HCT116 (cell line): Measurements from ENCODE around the gene SCP2. TPM values are rescaled to one million over a fixed set of nuclear protein-coding genes. Genes with fewer than 3 reads are reported as not detected.

Experiments used
- ATAC-seq: fragments of 200-7000 bp; cut with Tn5 transposase; 2 replicates; pipeline ENCODE4 v1.9.1; 2020; ENCODE audit warnings: mild to moderate bottlenecking, moderate library complexity
- BruUV-seq: library from RNA; stranded (reverse); fragments of 400-500 nt; replicated peaks from 2 replicates; lab custom pipeline; 2021; lab: Mats Ljungman, UMichigan
- CTCF ChIA-PET: fragments of 300-600 bp; sonication (Branson Sonifier 250); formaldehyde crosslinking; loops from one replicate; lab custom pipeline; 2021; ENCODE audit warnings: antibody characterized with exemption; lab: Charles Lee
- POLR2A ChIA-PET: fragments of 300-600, 350-600 bp; sonication (Branson Sonifier 250); formaldehyde crosslinking; loops from one replicate; lab custom pipeline; 2021; ENCODE audit warnings: antibody characterized with exemption; lab: Charles Lee
- RAD21 ChIA-PET, 2 experiments: fragments of 300-600 bp; sonication (Branson Sonifier 250); formaldehyde crosslinking; loops; one replicate each; lab custom pipeline; 2023; ENCODE audit warnings: low total read pairs in 2 of 2; ENCODE audit not compliant: uncharacterized antibody in 2 of 2, unreplicated experiment in 2 of 2, low non-redundant PET in 1 of 2; lab: Charles Lee
- DNase-seq: peaks from one replicate; pipeline ENCODE4 v3.0.0-alpha.2; 2010; ENCODE audit warnings: low read depth, low spot score
- H2AFZ ChIP-seq: fragments of 200-600 bp; shearing (Covaris generic), sonication (generic); 2 replicates; pipeline ENCODE4 v1.6.1; 2017; ENCODE audit warnings: low read depth, mixed run types, mixed read lengths, antibody characterized with exemption, low read length; ENCODE audit not compliant: poor library complexity, severe bottlenecking
- H3K27ac ChIP-seq: 2 replicates; pipeline ENCODE4 v1.5.1; 2012; ENCODE audit warnings: low read depth, low read length
- H3K27me3 ChIP-seq: fragments of 200-600 bp; sonication (generic); 2 replicates; pipeline ENCODE4 v1.6.1; 2016; ENCODE audit warnings: mixed run types, low read length, mixed read lengths; ENCODE audit not compliant: insufficient read depth
- H3K36me3 ChIP-seq, 2 experiments: fragments of 200-500 bp in 1 of 2; fragments of 200-600 bp in 1 of 2; sonication (Bioruptor generic) in 1 of 2; sonication (generic) in 1 of 2; 2 replicates each; pipeline versions ENCODE4 v1.5.1 to v1.6.1; 2014 to 2016; ENCODE audit warnings: low read length in 2 of 2, inconsistent platforms in 1 of 2, mixed read lengths in 1 of 2, mixed run types in 1 of 2; ENCODE audit not compliant: insufficient read depth in 2 of 2, control insufficient read depth in 1 of 2
- H3K4me1 ChIP-seq, 2 experiments: fragments of 200-600 bp in 1 of 2; sonication (generic) in 1 of 2; 2 replicates each; pipeline versions ENCODE4 v1.5.1 to v1.6.1; 2012 to 2017; ENCODE audit warnings: low read length in 2 of 2, inconsistent platforms in 1 of 2, mild to moderate bottlenecking in 1 of 2, mixed read lengths in 1 of 2, mixed run types in 1 of 2, moderate library complexity in 1 of 2; ENCODE audit not compliant: insufficient read depth in 2 of 2, control insufficient read depth in 1 of 2
- H3K4me2 ChIP-seq: fragments of 200-600 bp; sonication (generic); 2 replicates; pipeline ENCODE4 v1.6.1; 2017; ENCODE audit warnings: mixed run types, low read length, mixed read lengths
- H3K4me3 ChIP-seq, 2 experiments: fragments of 200-600 bp in 1 of 2; sonication (generic) in 1 of 2; replicated peaks in 1 of 2; 2 replicates each; pipeline ENCODE4 v1.5.1; 2011 to 2016; ENCODE audit warnings: low read length in 2 of 2, control low read depth in 1 of 2, low read depth in 1 of 2, mild to moderate bottlenecking in 1 of 2, mixed read lengths in 1 of 2, mixed run types in 1 of 2
- H3K79me2 ChIP-seq: fragments of 200-600 bp; sonication (generic); 2 replicates; pipeline ENCODE4 v1.6.1; 2017; ENCODE audit warnings: mild to moderate bottlenecking, mixed run types, low read length, moderate library complexity, mixed read lengths; ENCODE audit not compliant: insufficient read depth
- H3K9ac ChIP-seq: fragments of 200-600 bp; sonication (generic); 2 replicates; pipeline ENCODE4 v1.6.1; 2016; ENCODE audit warnings: low read length, mixed read lengths
- H3K9me2 ChIP-seq: fragments of 200-600 bp; sonication (generic), shearing (Covaris generic); 2 replicates; pipeline ENCODE4 v1.6.1; 2017; ENCODE audit warnings: mixed run types, mild to moderate bottlenecking, moderate library complexity; ENCODE audit not compliant: insufficient read depth
- H3K9me3 ChIP-seq, 2 experiments: fragments of 200-500 bp in 1 of 2; fragments of 200-600 bp in 1 of 2; sonication (Bioruptor generic) in 1 of 2; sonication (generic) in 1 of 2; 2 replicates each; pipeline ENCODE4 v1.6.1; 2014 to 2017; ENCODE audit warnings: low read length in 2 of 2, mixed read lengths in 2 of 2, inconsistent platforms in 1 of 2, low read depth in 1 of 2, mild to moderate bottlenecking in 1 of 2, mixed run types in 1 of 2, moderate library complexity in 1 of 2; ENCODE audit not compliant: control insufficient read depth in 1 of 2, insufficient read depth in 1 of 2
- H4K20me1 ChIP-seq: fragments of 200-600 bp; sonication (generic), shearing (Covaris generic); 2 replicates; pipeline ENCODE4 v1.6.1; 2017; ENCODE audit warnings: mixed run types, mild to moderate bottlenecking, moderate library complexity; ENCODE audit not compliant: insufficient read depth
- CEBPB ChIP-seq: IDR thresholded peaks from 2 replicates; pipeline ENCODE4 v1.6.1; 2012; ENCODE audit warnings: low read depth
- ELF1 ChIP-seq: IDR thresholded peaks from 2 replicates; pipeline ENCODE4 v1.6.1; 2012; ENCODE audit warnings: low read depth, borderline replicate concordance
- EZH2phosphoT487 ChIP-seq: fragments of 200-600 bp; IDR thresholded peaks from 2 replicates; pipeline ENCODE4 v1.6.1; 2018; ENCODE audit warnings: antibody characterized with exemption, borderline replicate concordance
- FOSL1 ChIP-seq: IDR thresholded peaks from 2 replicates; pipeline ENCODE4 v1.6.1; 2012; ENCODE audit warnings: low read depth
- POLR2A ChIP-seq: IDR thresholded peaks from 2 replicates; pipeline ENCODE4 v1.7.0; 2011; ENCODE audit warnings: borderline replicate concordance; ENCODE audit not compliant: insufficient read depth, insufficient read length; ENCODE audit errors: extremely low read depth
- RAD21 ChIP-seq: IDR thresholded peaks from 2 replicates; pipeline ENCODE4 v1.6.1; 2012; ENCODE audit warnings: low read depth, mild to moderate bottlenecking
- SIN3A ChIP-seq: IDR thresholded peaks from 2 replicates; pipeline ENCODE4 v1.6.1; 2012; ENCODE audit warnings: low read depth
- SRF ChIP-seq: IDR thresholded peaks from 2 replicates; pipeline ENCODE4 v1.6.1; 2012; ENCODE audit warnings: low read depth
- TCF7L2 ChIP-seq: IDR thresholded peaks from 2 replicates; pipeline ENCODE4 v1.7.0; 2011; ENCODE audit warnings: borderline replicate concordance, inconsistent platforms; ENCODE audit not compliant: insufficient read depth, insufficient read length; ENCODE audit errors: extremely low read depth
- ZFX ChIP-seq: fragments of 450-650 bp; IDR thresholded peaks from 2 replicates; pipeline ENCODE4 v1.6.1; 2017
- intact Hi-C: fragments of 100-400 bp; cut with micrococcal nuclease; formaldehyde crosslinking; loops from 2 replicates; pipeline ENCODE4 v1.10.0; 2022
- total RNA-seq: library from RNA; stranded (reverse); gene quantifications from one replicate; pipeline ENCODE4 v1.2.1, GENCODE V29; 2021; ENCODE audit not compliant: unreplicated experiment
- TF ChIP-seq, protein P1 (sequence below): IDR thresholded peaks from 2 replicates; pipeline ENCODE4 v1.6.1; 2012
- TF ChIP-seq, protein P2 (sequence below): IDR thresholded peaks from 2 replicates; pipeline ENCODE4 v1.6.1; 2011; ENCODE audit warnings: mild to moderate bottlenecking, low read length, moderate library complexity; ENCODE audit not compliant: insufficient replicate concordance; ENCODE audit errors: extremely low read depth
- TF ChIP-seq, protein P3 (sequence below): IDR thresholded peaks from 2 replicates; pipeline ENCODE4 v1.6.1; 2012; ENCODE audit warnings: low read depth

Gene SCP2
- total RNA-seq, 1 experiment from 2014 or later, result 62.0 TPM

DNA sequence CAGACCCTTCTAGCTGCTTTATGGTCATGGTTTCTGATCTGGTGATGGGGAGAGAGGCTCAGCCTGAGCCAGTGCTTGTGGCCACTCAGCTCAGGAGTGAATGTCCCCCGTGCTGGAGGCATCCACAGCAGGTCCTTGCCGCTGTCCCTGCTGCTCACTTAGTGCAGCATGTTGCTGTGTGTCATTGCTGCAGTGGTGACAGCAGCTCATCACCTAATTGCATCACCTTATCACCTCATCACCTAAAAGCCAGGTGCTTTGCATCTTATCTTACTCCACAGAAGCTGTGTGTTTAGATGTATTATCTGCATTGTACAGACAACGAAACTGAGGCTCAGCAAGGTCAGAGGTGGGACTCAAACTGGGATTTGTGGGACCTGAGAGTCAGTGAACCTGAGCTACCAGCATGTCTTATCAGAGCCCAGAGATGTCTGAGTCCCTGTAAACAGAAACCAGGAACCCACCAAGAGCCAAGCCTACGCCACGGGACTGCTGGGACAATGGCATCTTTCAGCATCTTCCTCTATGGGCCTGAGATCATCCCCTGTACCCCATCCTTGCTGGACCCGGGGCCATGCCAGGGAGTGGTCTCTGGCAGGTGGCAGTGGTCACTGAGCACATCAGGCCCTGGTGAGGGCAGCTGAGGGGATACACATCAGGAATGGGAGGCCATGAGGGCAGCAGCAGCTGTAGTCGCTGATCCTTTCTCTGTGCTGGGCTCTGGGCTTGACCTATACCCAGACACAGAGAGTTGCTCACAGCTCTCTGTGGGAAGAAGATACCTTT, 141.4 kb downstream of the SCP2 start:
- ChIA-PET CTCF (no interaction called here), RAD21 (no interaction called here), POLR2A (no interaction called here)
- H3K27ac ChIP-seq, result no peak overlapping the region
- TF ChIP-seq SRF, result no peak
- no peak for TF ChIP-seq CEBPB
- TF ChIP-seq POLR2A, result no peak
- TF ChIP-seq, protein P1, sequence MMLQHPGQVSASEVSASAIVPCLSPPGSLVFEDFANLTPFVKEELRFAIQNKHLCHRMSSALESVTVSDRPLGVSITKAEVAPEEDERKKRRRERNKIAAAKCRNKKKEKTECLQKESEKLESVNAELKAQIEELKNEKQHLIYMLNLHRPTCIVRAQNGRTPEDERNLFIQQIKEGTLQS, result no peak
- no peak for TF ChIP-seq ZFX
- TF ChIP-seq, protein P2, sequence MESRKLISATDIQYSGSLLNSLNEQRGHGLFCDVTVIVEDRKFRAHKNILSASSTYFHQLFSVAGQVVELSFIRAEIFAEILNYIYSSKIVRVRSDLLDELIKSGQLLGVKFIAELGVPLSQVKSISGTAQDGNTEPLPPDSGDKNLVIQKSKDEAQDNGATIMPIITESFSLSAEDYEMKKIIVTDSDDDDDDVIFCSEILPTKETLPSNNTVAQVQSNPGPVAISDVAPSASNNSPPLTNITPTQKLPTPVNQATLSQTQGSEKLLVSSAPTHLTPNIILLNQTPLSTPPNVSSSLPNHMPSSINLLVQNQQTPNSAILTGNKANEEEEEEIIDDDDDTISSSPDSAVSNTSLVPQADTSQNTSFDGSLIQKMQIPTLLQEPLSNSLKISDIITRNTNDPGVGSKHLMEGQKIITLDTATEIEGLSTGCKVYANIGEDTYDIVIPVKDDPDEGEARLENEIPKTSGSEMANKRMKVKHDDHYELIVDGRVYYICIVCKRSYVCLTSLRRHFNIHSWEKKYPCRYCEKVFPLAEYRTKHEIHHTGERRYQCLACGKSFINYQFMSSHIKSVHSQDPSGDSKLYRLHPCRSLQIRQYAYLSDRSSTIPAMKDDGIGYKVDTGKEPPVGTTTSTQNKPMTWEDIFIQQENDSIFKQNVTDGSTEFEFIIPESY, result no peak
- no peak for TF ChIP-seq ELF1
- TF ChIP-seq SIN3A, result no peak
- no peak for TF ChIP-seq RAD21
- TF ChIP-seq EZH2phosphoT487, result no peak
- no peak for TF ChIP-seq FOSL1
- TF ChIP-seq, protein P3, sequence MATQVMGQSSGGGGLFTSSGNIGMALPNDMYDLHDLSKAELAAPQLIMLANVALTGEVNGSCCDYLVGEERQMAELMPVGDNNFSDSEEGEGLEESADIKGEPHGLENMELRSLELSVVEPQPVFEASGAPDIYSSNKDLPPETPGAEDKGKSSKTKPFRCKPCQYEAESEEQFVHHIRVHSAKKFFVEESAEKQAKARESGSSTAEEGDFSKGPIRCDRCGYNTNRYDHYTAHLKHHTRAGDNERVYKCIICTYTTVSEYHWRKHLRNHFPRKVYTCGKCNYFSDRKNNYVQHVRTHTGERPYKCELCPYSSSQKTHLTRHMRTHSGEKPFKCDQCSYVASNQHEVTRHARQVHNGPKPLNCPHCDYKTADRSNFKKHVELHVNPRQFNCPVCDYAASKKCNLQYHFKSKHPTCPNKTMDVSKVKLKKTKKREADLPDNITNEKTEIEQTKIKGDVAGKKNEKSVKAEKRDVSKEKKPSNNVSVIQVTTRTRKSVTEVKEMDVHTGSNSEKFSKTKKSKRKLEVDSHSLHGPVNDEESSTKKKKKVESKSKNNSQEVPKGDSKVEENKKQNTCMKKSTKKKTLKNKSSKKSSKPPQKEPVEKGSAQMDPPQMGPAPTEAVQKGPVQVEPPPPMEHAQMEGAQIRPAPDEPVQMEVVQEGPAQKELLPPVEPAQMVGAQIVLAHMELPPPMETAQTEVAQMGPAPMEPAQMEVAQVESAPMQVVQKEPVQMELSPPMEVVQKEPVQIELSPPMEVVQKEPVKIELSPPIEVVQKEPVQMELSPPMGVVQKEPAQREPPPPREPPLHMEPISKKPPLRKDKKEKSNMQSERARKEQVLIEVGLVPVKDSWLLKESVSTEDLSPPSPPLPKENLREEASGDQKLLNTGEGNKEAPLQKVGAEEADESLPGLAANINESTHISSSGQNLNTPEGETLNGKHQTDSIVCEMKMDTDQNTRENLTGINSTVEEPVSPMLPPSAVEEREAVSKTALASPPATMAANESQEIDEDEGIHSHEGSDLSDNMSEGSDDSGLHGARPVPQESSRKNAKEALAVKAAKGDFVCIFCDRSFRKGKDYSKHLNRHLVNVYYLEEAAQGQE, result no peak
- no peak for TF ChIP-seq TCF7L2
- no peak for DNase-seq
- no peaks in the 10 kb centered on the region for H3K9me2 ChIP-seq
- H2AFZ ChIP-seq, result no peak overlapping the region
- no peaks in the 10 kb centered on the region for H4K20me1 ChIP-seq
- no peaks in the 10 kb centered on the region for H3K27me3 ChIP-seq
- BruUV-seq, result no TSS peak
- intact Hi-C loops, result no loop called here
- no peak overlapping the region for H3K9ac ChIP-seq
- no peak overlapping the region for H3K4me3 ChIP-seq
- ATAC-seq, result no peak
- no peak overlapping the region for H3K4me2 ChIP-seq
- no peaks in the 10 kb centered on the region for H3K9me3 ChIP-seq
- no peaks in the 10 kb centered on the region for H3K4me1 ChIP-seq
- H3K79me2 ChIP-seq, result no peaks in the 10 kb centered on the region
- no peaks in the 10 kb centered on the region for H3K36me3 ChIP-seq
